Measurements from ENCODE around the gene GALNT9. TPM values are rescaled to one million over a fixed set of nuclear protein-coding genes. Genes with fewer than 3 reads are reported as not detected.

The GALNT9 gene
- total RNA-seq, 1 experiment from 2014 or later: 2.6 TPM

DNA sequence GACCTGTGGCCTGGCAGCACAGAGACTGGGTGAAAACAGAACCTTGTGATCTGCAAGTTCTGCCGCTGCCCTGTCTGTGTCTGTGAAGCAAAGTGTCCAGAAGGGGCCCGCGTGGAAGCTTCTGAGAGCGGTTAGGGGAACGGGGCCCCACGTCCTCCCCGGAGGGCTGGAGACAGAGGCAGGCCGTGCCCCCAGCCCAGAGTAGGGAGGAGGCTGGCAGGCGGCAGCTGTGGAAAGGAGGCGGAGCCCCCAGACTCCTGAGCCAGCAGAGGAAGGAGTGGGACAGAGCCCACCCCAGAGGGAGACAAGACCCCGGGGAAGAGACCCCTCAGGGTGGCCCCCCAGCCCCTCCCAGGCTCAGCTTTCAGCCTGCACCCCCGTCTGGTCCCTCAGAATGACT lies 49.0 kb downstream of the GALNT9 start:
- Histone ChIP-seq H3K4me2 (ENCODE audit: low read length) (no peak overlapping the region), H3K9me3 (ENCODE audit: control insufficient read depth in 1 of 2, insufficient read depth in 1 of 2, low read depth in 1 of 2, low read length in 2 of 2) (no peaks in the 10 kb centered on the region), H3K27ac (ENCODE audit: low read depth, low read length) (no peak overlapping the region), H3K9ac (ENCODE audit: low read length) (no peak overlapping the region), H3K4me3 (replicated peaks in 1 of 2; ENCODE audit: low read depth in 1 of 2, low read length in 2 of 2) (no peak overlapping the region), H3K79me2 (ENCODE audit: insufficient read depth, low read length) (no peaks in the 10 kb centered on the region), H4K20me1 (ENCODE audit: insufficient read depth) (no peaks in the 10 kb centered on the region), H3K27me3 (ENCODE audit: insufficient read depth, low read length) (no peaks in the 10 kb centered on the region), H3K4me1 (ENCODE audit: control insufficient read depth in 1 of 2, insufficient read depth in 2 of 2, low read length in 2 of 2) (peaks cover 27 to 45% of the 10 kb centered on the region in 2 experiments), H3K9me2 (ENCODE audit: insufficient read depth) (no peaks in the 10 kb centered on the region), H3K36me3 (ENCODE audit: control insufficient read depth in 1 of 2, insufficient read depth in 2 of 2, low read length in 2 of 2) (no peaks in the 10 kb centered on the region), H2AFZ (ENCODE audit: low read depth, low read length, poor library complexity, severe bottlenecking) (no peak overlapping the region)
- TF ChIP-seq SIN3A (IDR thresholded peaks at IDR 0.05; ENCODE audit: low read depth) (no peak), EZH2phosphoT487 (IDR thresholded peaks at IDR 0.05; ENCODE audit: borderline replicate concordance) (no peak)
- TF ChIP-seq, protein P1, sequence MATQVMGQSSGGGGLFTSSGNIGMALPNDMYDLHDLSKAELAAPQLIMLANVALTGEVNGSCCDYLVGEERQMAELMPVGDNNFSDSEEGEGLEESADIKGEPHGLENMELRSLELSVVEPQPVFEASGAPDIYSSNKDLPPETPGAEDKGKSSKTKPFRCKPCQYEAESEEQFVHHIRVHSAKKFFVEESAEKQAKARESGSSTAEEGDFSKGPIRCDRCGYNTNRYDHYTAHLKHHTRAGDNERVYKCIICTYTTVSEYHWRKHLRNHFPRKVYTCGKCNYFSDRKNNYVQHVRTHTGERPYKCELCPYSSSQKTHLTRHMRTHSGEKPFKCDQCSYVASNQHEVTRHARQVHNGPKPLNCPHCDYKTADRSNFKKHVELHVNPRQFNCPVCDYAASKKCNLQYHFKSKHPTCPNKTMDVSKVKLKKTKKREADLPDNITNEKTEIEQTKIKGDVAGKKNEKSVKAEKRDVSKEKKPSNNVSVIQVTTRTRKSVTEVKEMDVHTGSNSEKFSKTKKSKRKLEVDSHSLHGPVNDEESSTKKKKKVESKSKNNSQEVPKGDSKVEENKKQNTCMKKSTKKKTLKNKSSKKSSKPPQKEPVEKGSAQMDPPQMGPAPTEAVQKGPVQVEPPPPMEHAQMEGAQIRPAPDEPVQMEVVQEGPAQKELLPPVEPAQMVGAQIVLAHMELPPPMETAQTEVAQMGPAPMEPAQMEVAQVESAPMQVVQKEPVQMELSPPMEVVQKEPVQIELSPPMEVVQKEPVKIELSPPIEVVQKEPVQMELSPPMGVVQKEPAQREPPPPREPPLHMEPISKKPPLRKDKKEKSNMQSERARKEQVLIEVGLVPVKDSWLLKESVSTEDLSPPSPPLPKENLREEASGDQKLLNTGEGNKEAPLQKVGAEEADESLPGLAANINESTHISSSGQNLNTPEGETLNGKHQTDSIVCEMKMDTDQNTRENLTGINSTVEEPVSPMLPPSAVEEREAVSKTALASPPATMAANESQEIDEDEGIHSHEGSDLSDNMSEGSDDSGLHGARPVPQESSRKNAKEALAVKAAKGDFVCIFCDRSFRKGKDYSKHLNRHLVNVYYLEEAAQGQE (IDR thresholded peaks at IDR 0.05; ENCODE audit: low read depth): no peak
- ATAC-seq: no peak
- BruUV-seq (replicated peaks): no TSS peak
- no peak for DNase-seq (ENCODE audit: low read depth, low spot score)
- intact Hi-C loops (cut with micrococcal nuclease): no loop called here
- RAD21 ChIA-PET (ENCODE audit: low non-redundant PET in 1 of 2, low total read pairs in 2 of 2, uncharacterized antibody in 2 of 2, unreplicated experiment in 2 of 2): no interaction called here
- CTCF ChIA-PET: no interaction called here
- POLR2A ChIA-PET: no interaction called here

DNA sequence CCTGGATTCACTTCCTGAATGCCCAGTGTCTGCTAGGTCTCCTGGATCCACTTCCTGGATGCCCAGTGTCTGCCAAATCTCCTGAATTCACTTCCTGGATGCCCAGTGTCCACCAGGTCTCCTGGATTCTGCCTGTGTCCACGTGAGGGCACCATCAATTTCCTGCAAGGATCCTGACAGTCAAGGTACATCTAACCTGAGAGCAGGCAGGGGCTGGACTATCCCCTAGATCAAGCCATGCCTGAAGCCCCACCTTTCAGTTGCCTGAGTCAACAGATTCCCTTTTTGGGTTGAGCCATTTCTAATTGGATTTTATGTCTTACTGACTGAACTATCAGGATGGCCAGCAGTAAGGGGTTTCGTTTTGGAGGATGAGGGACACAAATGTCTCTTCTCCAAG lies 49.5 kb downstream of the GALNT9 start:
- no peak for ATAC-seq
- H3K4me1 ChIP-seq (ENCODE audit: control insufficient read depth in 1 of 2, insufficient read depth in 2 of 2, low read length in 2 of 2): peaks cover 24 to 45% of the 10 kb centered on the region in 2 experiments
- H3K36me3 ChIP-seq (ENCODE audit: control insufficient read depth in 1 of 2, insufficient read depth in 2 of 2, low read length in 2 of 2): no peaks in the 10 kb centered on the region
- no peak overlapping the region; the same call in 1 of the 2 replicates for H3K4me2 ChIP-seq (ENCODE audit: low read length)
- H3K79me2 ChIP-seq (ENCODE audit: insufficient read depth, low read length): no peaks in the 10 kb centered on the region
- no peaks in the 10 kb centered on the region for H3K27me3 ChIP-seq (ENCODE audit: insufficient read depth, low read length)
- no peak overlapping the region for H3K9ac ChIP-seq (ENCODE audit: low read length)
- RAD21 ChIA-PET (ENCODE audit: low non-redundant PET in 1 of 2, low total read pairs in 2 of 2, uncharacterized antibody in 2 of 2, unreplicated experiment in 2 of 2): no interaction called here
- H4K20me1 ChIP-seq (ENCODE audit: insufficient read depth): no peaks in the 10 kb centered on the region
- CTCF ChIA-PET: no interaction called here
- H3K9me2 ChIP-seq (ENCODE audit: insufficient read depth): no peaks in the 10 kb centered on the region
- DNase-seq (ENCODE audit: low read depth, low spot score): no peak
- H2AFZ ChIP-seq (ENCODE audit: low read depth, low read length, poor library complexity, severe bottlenecking): no peak overlapping the region
- BruUV-seq (replicated peaks): no TSS peak
- intact Hi-C loops (cut with micrococcal nuclease): no loop called here
- no peaks in the 10 kb centered on the region for H3K9me3 ChIP-seq (ENCODE audit: control insufficient read depth in 1 of 2, insufficient read depth in 1 of 2, low read depth in 1 of 2, low read length in 2 of 2)
- POLR2A ChIA-PET: no interaction called here
- no peak overlapping the region; the same call in 1 of the 2 replicates for H3K27ac ChIP-seq (ENCODE audit: low read depth, low read length)
- no peak overlapping the region for H3K4me3 ChIP-seq (replicated peaks in 1 of 2; ENCODE audit: low read depth in 1 of 2, low read length in 2 of 2)
- TF ChIP-seq, protein P2, sequence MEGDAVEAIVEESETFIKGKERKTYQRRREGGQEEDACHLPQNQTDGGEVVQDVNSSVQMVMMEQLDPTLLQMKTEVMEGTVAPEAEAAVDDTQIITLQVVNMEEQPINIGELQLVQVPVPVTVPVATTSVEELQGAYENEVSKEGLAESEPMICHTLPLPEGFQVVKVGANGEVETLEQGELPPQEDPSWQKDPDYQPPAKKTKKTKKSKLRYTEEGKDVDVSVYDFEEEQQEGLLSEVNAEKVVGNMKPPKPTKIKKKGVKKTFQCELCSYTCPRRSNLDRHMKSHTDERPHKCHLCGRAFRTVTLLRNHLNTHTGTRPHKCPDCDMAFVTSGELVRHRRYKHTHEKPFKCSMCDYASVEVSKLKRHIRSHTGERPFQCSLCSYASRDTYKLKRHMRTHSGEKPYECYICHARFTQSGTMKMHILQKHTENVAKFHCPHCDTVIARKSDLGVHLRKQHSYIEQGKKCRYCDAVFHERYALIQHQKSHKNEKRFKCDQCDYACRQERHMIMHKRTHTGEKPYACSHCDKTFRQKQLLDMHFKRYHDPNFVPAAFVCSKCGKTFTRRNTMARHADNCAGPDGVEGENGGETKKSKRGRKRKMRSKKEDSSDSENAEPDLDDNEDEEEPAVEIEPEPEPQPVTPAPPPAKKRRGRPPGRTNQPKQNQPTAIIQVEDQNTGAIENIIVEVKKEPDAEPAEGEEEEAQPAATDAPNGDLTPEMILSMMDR (IDR thresholded peaks at IDR 0.05 in 2 of 3, conservative IDR thresholded peaks at IDR 0.05 in 1 of 3; ENCODE audit: borderline replicate concordance in 1 of 3, insufficient read depth in 1 of 3, low read depth in 2 of 3, low read length in 2 of 3): no peak
- TF ChIP-seq YY1 (IDR thresholded peaks at IDR 0.05; ENCODE audit: extremely low read depth, insufficient replicate concordance, low read depth, low read length): no peak
- TF ChIP-seq ZNF274 (IDR thresholded peaks at IDR 0.05; ENCODE audit: low read depth, low read length): no peak
- TF ChIP-seq, protein P1 (IDR thresholded peaks at IDR 0.05; ENCODE audit: low read depth): no peak
- TF ChIP-seq SRF (IDR thresholded peaks at IDR 0.05; ENCODE audit: low read depth): no peak
- no peak for TF ChIP-seq SP1 (IDR thresholded peaks at IDR 0.05; ENCODE audit: low read depth)
- TF ChIP-seq TCF7L2 (IDR thresholded peaks at IDR 0.05; ENCODE audit: borderline replicate concordance, extremely low read depth, insufficient read depth, insufficient read length): no peak

All from HCT116 (cell line).